OCI-LY3 (cell line): ENCODE measurements around the gene HIGD2A.

Source experiments
- CTCF ChIP-seq: fragments of 200-600, 300-600 bp; sonication (generic); IDR thresholded peaks from 2 replicates; pipeline ENCODE4 v1.5.1; 2014; ENCODE audit warnings: antibody characterized with exemption, low read length, low read depth
- EZH2phosphoT487 ChIP-seq: fragments of 200-600 bp; shearing (Covaris generic); IDR thresholded peaks from 2 replicates; pipeline ENCODE4 v1.6.1; 2018; ENCODE audit warnings: antibody characterized with exemption, mixed run types, low read depth

GRCh38 chr5:176341325-176342157, 47.0 kb upstream of the HIGD2A start:
- no peak for TF ChIP-seq CTCF
- no peak for TF ChIP-seq EZH2phosphoT487
